GM21619 (cell line): Measurements from ENCODE around the gene MPZL1.

Source experiments
- ATAC-seq: cut with Tn5 transposase; IDR thresholded peaks from one replicate; pipeline ENCODE4 v1.9.1; 2021; ENCODE audit not compliant: unreplicated experiment

MPZL1 gene

DNA sequence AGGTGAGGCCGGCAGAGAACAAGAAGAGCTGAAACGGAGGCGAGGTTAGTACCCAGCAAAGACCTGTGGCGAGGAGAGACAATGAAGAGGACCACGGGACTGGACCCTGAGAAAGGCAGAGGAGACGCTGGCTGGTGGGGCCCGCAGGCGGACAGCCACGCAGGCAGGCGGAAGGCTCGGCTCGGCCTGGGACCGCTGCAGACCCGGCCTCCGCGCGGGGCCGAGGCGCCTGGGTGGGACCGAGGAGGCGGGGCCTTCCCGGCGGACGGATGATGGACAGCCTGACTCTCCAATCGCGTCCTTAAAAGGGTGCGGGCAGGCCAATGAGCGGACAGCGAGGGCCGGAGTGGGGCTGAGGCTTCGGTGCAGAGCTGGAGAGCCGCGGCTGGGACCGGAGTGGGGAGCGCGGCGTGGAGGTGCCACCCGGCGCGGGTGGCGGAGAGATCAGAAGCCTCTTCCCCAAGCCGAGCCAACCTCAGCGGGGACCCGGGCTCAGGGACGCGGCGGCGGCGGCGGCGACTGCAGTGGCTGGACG is at the start of gene MPZL1:
TSS of gene MPZL1 (plus strand) at position 366 of the 535 bp plus-strand sequence. CDS start 170 bp downstream, outside the sequence.
- ATAC-seq = peak; percentile 93

- no peak for ATAC-seq
These were observed 49.0 kb upstream of the MPZL1 start for GRCh38 chr1:167672831-167673230.

DNA sequence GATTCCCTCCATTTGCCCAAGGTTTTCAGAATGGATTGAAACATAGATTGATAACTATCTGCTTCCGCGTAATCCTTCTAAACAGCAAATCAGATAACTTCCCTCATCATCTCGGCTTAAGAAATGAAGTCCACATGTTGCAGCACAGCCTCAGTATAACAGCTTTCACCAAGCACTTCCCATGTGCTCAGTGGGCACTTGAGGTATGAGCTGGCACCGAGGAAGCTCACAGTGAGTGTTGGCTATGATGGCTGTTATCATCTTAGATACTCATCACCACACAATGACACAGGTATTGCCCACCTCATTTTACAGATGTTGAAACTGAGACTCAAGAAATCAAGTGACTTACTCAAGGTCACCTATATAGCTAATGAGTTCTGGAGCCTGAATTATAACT is 48.5 kb upstream of the MPZL1 start:
- no peak for ATAC-seq

DNA sequence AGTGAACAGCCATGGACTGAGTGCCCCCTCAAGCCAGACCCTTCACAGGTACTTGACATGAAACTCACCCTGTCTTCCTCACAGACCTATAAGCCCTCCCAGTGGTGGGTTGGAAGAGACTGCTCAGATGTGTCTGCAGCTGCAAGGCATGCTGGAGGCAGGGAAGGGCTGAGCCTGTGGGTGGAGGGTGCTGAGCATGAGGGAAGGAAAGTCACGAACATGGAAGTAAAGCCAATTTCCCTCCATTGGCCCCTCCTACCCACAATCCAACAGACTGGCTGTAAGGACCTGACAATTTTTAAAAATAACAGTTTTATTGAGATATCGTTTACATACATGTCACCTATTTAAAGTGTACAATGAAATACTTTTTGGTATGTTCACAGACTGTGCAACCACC is 47.6 kb upstream of the MPZL1 start:
- no peak for ATAC-seq

- ATAC-seq = no peak
These were observed 46.3 kb upstream of the MPZL1 start for GRCh38 chr1:167675440-167675839.

- ATAC-seq = peak; percentile 67
These were observed 45.4 kb upstream of the MPZL1 start for GRCh38 chr1:167676205-167676915.

GRCh38 chr1:167676916-167677848 is 44.6 kb upstream of the MPZL1 start:
- ATAC-seq = no peak

- ATAC-seq = no peak
These were observed 43.4 kb upstream of the MPZL1 start for GRCh38 chr1:167678422-167678821.

DNA sequence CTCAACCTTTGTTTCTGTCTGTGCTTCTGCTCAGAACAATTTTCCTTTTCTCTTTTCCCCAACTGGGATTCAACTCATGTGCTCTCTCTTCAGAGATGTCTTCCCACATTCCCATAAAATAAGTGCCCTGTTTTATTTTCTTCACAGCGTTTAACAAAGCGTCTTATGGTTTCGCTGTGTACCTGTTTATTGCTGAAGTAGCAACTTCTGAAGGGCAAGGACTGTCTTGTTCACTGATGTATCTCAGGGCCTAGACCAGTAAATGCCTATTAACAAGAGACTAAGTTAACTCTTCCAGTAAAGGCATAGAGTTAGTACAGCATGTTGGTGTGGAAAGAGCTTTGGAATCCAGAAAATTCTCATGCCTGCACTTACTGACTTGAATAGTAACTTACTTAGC is 42.9 kb upstream of the MPZL1 start:
- ATAC-seq = no peak

DNA sequence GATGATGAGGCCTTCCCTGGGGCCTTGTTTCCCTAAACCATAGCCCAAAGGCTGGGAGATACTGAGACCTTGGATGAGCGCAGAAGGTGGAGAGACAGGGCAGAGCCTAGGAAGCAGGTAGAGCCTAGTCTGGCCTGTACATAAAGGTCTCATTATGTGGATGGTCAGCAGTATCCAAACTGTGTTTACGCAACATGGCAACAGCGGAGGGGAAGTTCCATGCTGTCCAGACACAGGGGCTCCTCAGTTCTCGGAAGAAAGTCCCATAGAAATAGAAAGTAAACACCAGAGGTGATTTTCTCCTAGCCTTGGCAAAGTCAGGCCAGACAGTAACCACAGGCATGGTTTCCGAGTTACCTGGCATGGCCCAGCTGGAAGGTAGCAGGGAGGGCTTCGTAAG is 42.1 kb upstream of the MPZL1 start:
- no peak for ATAC-seq

DNA sequence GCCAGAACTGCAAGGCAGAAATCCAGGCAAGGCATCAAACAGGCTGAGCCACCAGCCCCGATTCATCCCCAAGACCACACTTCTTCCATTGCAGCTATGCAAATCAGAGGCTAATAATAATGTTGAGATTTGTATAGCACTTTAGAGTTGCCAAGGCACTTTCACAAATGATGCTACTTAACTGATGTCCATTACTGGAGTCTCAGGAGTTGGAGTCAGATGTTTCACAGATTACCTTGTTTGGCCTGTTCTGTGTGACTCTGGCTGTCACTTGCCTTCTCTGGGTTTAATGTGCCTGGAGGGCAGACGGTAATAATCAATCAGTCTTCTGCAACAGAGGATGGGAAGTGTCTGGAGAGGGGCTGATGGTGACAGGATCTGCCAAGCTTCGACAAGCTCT is 40.8 kb upstream of the MPZL1 start:
- ATAC-seq = no peak

GRCh38 chr1:167681451-167682098 is 40.2 kb upstream of the MPZL1 start:
- ATAC-seq = no peak

DNA sequence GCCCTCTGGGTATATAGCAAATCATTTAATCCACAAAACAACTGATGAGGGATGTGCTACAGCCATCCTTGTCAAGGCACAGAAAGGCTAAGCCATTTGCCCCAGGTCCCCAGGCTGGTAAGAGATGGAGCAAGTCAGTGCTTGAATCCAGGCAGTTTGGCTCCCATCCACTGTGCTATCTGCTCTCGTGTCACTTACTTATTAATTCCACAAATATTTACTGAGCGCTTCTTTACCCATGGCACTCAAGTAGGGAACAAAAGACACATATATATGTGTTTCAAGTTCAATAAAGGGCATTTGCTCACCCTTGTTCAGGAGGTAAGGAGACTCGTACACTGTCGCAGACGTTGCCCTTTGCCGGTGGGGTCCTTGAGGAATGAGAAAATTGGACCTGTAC is 38.6 kb upstream of the MPZL1 start:
- no peak for ATAC-seq

- ATAC-seq = no peak
These were observed 37.9 kb upstream of the MPZL1 start for GRCh38 chr1:167683641-167684502.

- no peak for ATAC-seq
These were observed 35.9 kb upstream of the MPZL1 start for GRCh38 chr1:167685844-167686243.

GRCh38 chr1:167687919-167688519 is 33.8 kb upstream of the MPZL1 start:
- peak; percentile 55 for ATAC-seq

GRCh38 chr1:167689567-167689920 is 32.2 kb upstream of the MPZL1 start:
- ATAC-seq = no peak

DNA sequence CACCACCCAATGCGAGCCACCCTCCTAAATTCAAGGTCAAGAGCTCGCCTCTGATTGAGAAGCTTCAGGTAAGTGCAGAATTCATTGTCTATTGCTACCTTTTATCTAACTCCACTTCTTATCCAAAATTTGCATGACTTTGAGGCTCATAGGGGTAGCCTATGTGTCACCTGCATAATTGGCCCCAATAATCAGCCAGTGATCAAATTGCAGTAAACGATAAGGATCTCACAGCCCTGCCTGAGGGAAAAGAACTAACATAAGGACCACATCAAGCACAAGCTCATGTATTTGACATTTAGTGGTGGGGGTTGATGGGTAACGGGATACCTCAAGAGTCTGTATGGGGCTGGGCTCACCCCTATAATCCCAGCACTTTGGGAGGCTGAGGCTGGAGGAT is 31.7 kb upstream of the MPZL1 start:
- ATAC-seq = no peak

- ATAC-seq = no peak
These were observed 28.2 kb upstream of the MPZL1 start for GRCh38 chr1:167693425-167694045.

- no peak for ATAC-seq
These were observed 27.1 kb upstream of the MPZL1 start for GRCh38 chr1:167694691-167695090.
